ENCODE results near the gene TRAPPC2L.
"Not testable (repeated sequence)": the region's sequence is repeated elsewhere in the genome, so short reads cannot be mapped to it uniquely, and the experiment has no call there.

TRAPPC2L gene

DNA sequence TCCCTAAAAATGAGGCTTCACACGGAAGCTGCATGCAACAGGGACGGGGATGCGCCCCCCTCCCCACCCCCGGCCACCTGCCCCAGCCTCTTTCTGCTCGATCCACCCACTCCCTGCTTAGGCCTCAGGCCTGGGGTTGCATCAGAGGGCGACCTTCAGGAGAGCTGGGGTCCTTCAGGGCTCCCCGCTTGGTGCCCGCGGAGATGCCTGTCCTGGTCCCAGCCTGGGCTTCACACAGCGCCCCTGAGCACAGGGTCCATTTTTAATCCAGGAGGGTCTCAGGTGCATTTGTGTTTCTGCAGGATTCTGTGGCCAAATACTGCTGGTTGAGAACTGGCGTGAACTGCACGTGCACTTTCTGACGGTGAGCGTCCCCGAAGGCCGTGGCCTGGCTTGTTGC, 37.8 kb upstream of the TRAPPC2L start:
- DNase-seq: no peak

DNA sequence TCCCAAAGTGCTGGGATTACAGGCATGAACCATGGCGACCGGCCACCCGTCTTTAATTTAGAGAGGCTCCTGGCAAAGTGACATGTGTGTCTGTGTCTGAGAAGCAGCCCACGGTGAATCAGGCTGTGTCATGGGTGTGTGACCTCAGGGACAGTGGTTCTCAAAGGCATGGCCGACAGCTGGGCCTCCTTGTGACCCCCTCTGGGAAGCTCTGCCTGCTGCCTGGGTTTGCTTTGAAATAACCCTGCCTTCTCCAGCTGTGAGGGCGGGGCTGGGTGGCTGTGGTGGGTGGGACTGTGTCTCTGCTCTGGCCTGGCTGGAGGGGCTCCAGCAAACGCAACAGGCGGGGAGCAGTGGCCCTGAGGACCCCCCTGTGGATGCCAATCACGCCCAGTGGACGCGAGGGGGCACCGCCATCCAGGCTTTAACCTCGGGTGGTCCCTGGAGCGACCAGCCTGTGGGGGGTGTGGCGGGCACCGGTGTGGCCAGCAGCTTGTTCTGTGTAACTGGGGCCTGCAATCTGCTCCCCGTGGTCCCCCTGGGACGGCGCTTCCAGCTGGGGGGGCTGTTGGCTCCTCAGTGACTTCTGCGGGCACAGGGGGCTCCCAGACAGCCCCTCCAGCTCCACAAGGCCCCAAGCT, 36.4 kb upstream of the TRAPPC2L start:
- DNase-seq: no peak

DNA sequence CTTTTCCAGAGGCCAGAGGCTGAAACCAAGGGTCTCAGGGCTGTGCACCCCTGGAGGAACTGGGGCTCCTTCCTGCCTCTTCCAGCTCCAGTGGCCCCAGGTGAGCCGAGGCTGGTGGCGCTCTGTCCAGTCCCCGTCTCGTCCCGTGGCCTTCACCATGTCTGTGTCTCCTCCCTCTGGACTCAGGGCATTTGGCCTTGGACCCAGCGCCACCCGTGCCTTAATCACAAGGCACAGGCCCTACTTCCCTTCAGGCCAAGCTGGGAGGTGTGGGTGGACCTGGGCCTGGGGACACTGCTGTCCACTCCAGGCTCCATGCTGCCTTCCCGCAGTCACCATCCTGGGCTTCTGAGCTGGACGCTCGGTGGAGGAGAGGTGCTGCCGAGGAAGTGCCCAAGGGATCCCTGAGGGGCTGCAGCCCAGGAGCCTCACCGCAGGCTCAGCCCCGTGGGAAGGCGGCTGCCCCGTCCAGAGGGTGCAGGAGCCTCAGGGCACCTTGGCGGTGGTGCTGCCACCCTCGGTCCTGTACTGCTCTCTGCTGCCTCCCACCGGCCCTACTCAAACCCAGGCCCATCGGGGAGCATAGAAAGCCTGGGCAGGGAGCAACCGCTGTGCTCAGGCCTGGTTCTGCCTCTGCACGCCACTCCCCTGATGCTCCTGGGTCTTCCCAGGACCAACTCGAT, 35.6 kb upstream of the TRAPPC2L start:
- no peak for DNase-seq

- no peak for DNase-seq
Observed at GRCh38 chr16:88822281-88823040, 34.5 kb upstream of the TRAPPC2L start.

GRCh38 chr16:88823646-88824045, 33.3 kb upstream of the TRAPPC2L start:
- DNase-seq: not testable (repeated sequence)

DNA sequence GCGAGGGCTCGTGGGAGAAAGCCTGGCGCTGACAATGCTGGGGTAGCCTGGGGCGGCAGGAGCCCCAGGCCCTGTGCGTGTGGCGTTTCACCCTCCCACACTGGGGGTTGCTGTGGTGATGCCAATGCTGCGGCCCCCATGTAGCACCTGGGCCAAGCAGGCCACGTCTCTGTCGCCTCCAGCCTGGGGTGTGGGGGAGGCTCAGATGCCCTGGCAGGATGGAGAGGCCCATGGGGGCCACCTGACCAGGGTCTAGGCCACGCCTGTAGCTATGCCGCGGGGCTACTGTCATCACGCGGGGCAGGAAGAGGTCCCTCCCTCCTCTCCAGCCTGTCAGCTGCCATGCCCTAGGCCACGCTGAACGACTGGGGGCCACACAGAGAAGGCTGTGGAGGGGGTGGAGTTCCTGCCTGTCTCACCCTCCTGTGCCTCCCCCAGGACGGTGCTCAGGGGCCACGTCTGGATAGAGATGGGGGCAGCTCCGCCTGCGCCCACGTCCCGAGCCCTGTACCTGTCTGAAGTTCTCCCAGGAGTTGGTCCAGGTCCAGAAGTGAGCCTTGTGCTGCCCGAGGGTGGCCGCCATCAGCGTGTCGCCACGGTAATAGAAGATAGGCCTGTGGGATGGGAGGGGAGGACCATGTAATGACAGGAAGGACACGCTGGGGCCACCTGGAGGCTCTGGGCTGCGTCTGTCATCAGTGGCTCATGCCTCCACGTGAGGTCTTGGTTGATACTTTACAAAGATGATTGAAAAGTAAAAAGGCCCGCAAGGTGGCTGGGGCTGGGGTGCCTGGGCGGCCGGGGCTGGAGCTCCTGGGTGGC, 32.5 kb upstream of the TRAPPC2L start:
- DNase-seq: no peak

DNA sequence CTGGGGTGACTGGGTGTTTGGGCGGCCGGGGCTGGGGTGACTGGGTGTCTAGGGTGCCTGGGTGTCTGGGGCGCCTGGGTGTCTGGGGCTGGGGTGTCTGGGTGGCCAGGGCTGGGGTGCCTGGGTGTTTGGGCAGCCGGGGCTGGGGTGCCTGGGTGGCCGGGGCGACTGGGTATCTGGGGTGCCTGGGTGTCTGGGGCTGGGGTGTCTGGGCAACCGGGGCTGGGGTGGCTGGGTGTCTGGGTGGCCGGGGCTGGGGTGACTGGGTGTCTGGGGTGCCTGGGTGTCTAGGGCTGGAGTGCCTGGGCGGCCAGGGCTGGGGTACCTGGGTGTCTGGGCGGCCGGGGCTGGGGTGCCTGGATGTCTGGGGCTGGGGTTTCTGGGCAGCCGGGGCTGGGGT, 31.8 kb upstream of the TRAPPC2L start:
- DNase-seq: no peak

GRCh38 chr16:88826070-88826840, 30.7 kb upstream of the TRAPPC2L start:
- DNase-seq: no peak

- DNase-seq: no peak
Observed at GRCh38 chr16:88827727-88828126, 29.2 kb upstream of the TRAPPC2L start.

DNA sequence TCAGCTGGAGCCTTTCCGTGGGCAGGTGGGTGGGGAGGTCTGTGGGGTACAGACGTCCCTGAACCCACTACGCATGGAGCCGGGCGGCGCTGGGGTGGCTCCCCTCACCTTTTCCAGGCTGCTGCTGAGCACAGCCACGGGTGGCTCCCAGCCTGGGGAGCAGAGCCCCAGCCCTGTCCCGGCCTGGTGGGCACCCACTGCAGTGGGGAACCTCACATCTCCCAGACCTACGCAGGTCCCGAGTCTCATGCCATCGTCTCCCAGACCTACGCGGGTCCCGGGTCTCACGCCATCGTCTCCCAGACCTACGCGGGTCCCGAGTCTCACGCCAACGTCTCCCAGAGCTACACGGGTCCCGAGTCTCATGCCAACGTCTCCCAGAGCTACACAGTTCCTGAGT, 28.2 kb upstream of the TRAPPC2L start:
- no peak for DNase-seq

DNA sequence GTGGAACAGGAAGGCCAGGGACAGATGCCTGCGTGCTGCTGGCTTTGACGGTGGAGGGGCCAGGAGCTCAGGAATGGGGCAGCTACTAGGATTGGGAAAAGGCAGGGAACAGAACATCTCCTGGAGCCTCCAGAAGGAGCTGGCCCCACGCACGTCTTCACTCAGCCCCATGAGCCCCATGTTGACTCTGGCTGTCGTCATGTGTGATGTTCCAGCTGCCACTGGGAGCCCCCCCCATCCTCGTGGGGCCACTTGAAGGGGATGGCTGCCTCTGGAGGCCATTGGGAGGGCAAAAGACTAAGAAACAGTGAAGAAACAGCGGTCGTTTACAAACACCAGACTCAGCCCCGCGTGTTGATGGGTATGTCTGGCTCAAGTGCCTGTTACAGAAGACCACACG, 26.7 kb upstream of the TRAPPC2L start:
- no peak for DNase-seq

DNA sequence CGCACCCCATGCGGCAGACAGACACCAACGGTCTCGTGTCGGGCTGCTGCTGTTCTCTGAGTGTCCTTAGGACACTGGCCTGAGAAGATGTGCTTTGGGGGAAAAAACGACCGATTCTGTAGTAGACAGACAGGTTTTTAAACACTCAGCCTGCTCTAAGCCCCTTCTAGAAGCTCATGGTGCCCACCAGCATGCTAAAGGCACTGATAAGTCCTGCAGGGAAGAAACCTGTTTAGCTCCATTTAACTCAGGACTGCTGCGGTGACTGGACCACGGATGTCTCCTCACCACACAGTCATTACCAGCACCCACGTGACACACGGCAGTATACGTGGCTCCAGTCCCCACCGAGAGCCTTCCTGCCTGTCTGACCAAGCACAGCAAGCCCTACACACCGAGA, 26.1 kb upstream of the TRAPPC2L start:
- no peak for DNase-seq

DNA sequence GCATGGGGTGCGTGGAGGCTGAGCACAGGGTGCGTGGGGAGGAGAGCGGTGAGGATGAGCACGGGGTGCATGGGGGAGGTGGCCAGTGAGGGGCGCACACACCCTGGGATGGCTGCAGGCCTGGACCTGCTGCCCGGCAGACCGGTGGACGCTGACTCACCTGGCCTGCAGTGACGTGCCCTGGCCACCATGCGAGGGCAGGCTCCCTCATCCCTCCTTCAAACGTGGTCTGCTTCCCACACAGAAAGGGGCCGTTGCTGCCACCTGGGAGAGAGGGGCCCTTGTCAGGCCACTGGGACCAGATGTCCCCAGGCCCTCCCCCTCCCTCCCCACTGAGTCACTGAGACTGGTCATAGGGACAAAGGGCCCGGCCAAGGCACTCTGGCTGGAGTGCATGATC, 25.1 kb upstream of the TRAPPC2L start:
- DNase-seq: no peak

- no peak for DNase-seq
Observed at GRCh38 chr16:88833086-88833485, 23.8 kb upstream of the TRAPPC2L start.

DNA sequence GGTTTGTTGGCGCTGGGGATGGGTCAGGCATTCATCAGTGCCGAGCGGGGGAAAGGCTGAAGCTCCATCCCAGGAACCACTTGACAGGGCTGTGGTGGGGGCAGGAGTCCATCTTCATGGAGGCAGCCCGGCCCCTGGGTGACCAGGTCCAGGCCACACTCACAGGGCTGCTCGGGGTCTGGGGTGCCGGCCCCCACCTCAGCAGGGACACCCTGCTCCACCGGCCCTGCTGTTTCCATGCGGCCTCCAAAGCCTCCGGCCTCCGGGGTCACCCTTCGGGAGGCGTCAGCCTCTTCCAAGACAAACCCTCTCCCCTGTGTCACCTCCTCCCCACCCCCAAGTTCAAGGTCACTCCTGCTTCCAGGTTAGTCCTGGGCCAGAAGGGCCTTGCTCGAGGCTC, 22.3 kb upstream of the TRAPPC2L start:
- DNase-seq: no peak

GRCh38 chr16:88835383-88835782, 21.5 kb upstream of the TRAPPC2L start:
- no peak for DNase-seq

GRCh38 chr16:88835818-88836217, 21.1 kb upstream of the TRAPPC2L start:
- DNase-seq: no peak

DNA sequence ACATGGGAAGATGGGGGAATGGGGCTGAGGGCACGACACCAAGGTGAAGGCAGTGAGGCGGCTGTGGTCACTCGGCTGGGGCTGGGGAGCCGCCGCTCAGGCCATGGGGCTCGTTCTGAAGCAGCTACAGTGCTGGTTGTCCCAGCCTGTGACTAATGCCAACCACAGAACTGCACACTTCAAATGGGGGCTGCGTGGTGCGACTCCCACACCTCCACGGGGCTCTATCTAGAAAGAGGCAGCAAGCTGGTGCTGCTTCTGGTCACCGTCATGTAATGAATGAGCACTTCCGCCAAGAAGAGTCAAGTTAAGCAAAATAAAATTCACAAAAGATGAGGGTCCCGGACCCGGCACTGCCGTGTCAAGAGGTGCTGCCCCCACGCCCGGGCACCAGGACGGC, 20.1 kb upstream of the TRAPPC2L start:
- no peak for DNase-seq

GRCh38 chr16:88837806-88838205, 19.1 kb upstream of the TRAPPC2L start:
- DNase-seq: no peak

DNA sequence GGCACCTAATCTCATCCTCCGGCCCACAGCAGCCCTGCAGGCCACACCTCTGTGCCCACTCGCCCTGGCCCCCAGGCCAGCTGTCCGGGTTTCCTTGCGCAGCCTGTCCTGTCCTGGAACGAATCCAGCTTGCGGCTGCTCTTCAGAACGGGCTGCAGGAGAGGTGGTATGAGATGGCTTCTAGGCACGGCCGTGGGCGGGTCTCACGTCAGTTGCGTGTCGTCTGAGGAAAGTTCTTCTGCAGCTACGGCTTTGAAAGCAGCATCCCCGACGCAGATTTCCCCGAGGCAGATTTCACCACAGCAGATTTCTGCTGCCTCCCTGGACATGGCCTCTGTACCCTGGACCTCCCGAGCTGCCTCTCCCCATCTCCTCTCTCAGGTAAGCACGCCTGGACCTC, 18.4 kb upstream of the TRAPPC2L start:
- DNase-seq: no peak

GRCh38 chr16:88839026-88839529, 17.8 kb upstream of the TRAPPC2L start:
- DNase-seq: no peak

Data from bone marrow (tissue), 2 donors.